Pancreas (tissue), 10 donors: Measurements from ENCODE around the gene SOBP. TPM values are rescaled to one million over a fixed set of nuclear protein-coding genes. Genes with fewer than 3 reads are reported as not detected.
A peak's percentile ranks its signal among the peaks of the same experiment; 100 is the strongest.

ENCODE experiments used
- ATAC-seq, 4 donors: fragments of 200-7000 bp; cut with Tn5 transposase; one replicate each; pipeline versions ENCODE4 v1.8.0 to v1.9.1; 2020; ENCODE audit warnings: mild to moderate bottlenecking in 4 of 4, moderate library complexity in 4 of 4
- DNase-seq, 6 donors: peaks; one replicate each; pipeline ENCODE4 v3.0.0-alpha.2; 2020
- FAIRE-seq: peaks from 2 replicates; lab custom pipeline; 2012; peaks lifted over from hg19 to GRCh38; lab: Jason Lieb, UNC
- H3K27ac ChIP-seq, 4 donors: fragments of 200-600 bp; sonication (generic); 1 replicate in 3 of 4; 2 replicates in 1 of 4; pipeline versions ENCODE4 v1.5.0 to v1.8.0; 2020
- H3K27me3 ChIP-seq, 4 donors: fragments of 200-600 bp; one replicate each; pipeline ENCODE4 v1.8.0; 2021
- H3K36me3 ChIP-seq, 3 donors: fragments of 200-600 bp; sonication (generic) in 1 of 3; one replicate each; pipeline versions ENCODE4 v1.5.0 to v1.8.0; 2020 to 2021
- H3K4me1 ChIP-seq, 3 donors: fragments of 200-600 bp; one replicate each; pipeline ENCODE4 v1.8.0; 2021
- H3K4me3 ChIP-seq, 4 donors: fragments of 200-600 bp; sonication (generic) in 2 of 4; one replicate each; pipeline versions ENCODE4 v1.5.0 to v1.8.0; 2020 to 2021
- H3K9me3 ChIP-seq, 4 donors: fragments of 200-600 bp; one replicate each; pipeline ENCODE4 v1.8.0; 2021
- CTCF ChIP-seq, 4 donors: fragments of 200-600 bp; sonication (generic) in 3 of 4; IDR thresholded peaks; one replicate each; pipeline versions ENCODE4 v1.5.0 to v1.8.0; 2021; ENCODE audit warnings: antibody characterized with exemption in 4 of 4
- WGBS, 2 donors: extraction: QIAGEN DNeasy Blood & Tissue Kit; methylation state at CpG; one replicate each; pipeline ENCODE4 v1.1.7; 2013; 5-methylcytosine and 5-hydroxymethylcytosine counted together
- intact Hi-C, 3 donors: fragments of 100-400 bp; cut with DNase I; formaldehyde crosslinking; loops; one replicate each; pipeline versions ENCODE4 v1.11.1 to v1.14.2; 2022
- polyA plus RNA-seq, 2 donors: library from polyadenylated mRNA; stranded (reverse); fragments of 200-250 nt; gene quantifications; one replicate each; pipeline ENCODE4 v1.2.3, GENCODE V29; 2013
- total RNA-seq, 6 donors: library from RNA; stranded (reverse); fragmentation: NEBNext Ultra II Directional in 4 of 6; extraction: Animal tissue kit (Norgen Biotek cat#: 25700) in 4 of 6; gene quantifications; one replicate each; pipeline versions ENCODE4 v1.2.1 to v1.2.4, GENCODE V29; 2021 to 2023
- donor health status: healthy with polysubstance abuse.
- donor health status: DM: no; HTN: no; CAD: no; lungs with moderate emphysema.
- donor health status: DM: no; HTN: no; CAD: no.
- donor health status: control.
- donor health status: control.
- donor health status: Bipolar disorder and iron deficiency.
- donor health status: DM: yes; HTN: yes; CAD: no.
- donor health status: DM: no; HTN: no; CAD: no.
- donor health status: DM: no; HTN: no; CAD: no.
- donor health status: DM: yes; HTN: yes; CAD: no.

SOBP gene
- total and polyA plus RNA-seq, 8 donors, result 1.1 to 3.5 (median 2.0) TPM

GRCh38 chr6:107630348-107630977 is 140.5 kb downstream of the SOBP start:
- FAIRE-seq, result peak; percentile 32
- no peak overlapping the region for H3K27ac ChIP-seq
- no peak for DNase-seq
- H3K4me3 ChIP-seq, result no peak overlapping the region
- no peak for ATAC-seq
- TF ChIP-seq CTCF (IDR thresholded peaks at IDR 0.05), result no peak
- H3K36me3 ChIP-seq, result no peaks in the 10 kb centered on the region
- H3K9me3 ChIP-seq, result no peaks in the 10 kb centered on the region
- no peaks in the 10 kb centered on the region for H3K4me1 ChIP-seq
- H3K27me3 ChIP-seq, result no peaks in the 10 kb centered on the region
- intact Hi-C loops, result no loop called here
- 81 to 84% methylated on average over 4 of the region's 4 CpGs for WGBS, 2 donors

GRCh38 chr6:107632381-107633136 is 142.6 kb downstream of the SOBP start:
- Histone ChIP-seq H3K4me3 (no peak overlapping the region), H3K4me1 (no peaks in the 10 kb centered on the region), H3K27me3 (no peaks in the 10 kb centered on the region), H3K27ac (no peak overlapping the region), H3K36me3 (no peaks in the 10 kb centered on the region), H3K9me3 (no peaks in the 10 kb centered on the region)
- 81 to 89% methylated on average over 2 of the region's 2 CpGs for WGBS, 2 donors
- no peak for ATAC-seq
- no peak for TF ChIP-seq CTCF (IDR thresholded peaks at IDR 0.05)
- intact Hi-C loops, result no loop called here
- no peak for FAIRE-seq
- no peak for DNase-seq

GRCh38 chr6:107633680-107634323 is 143.9 kb downstream of the SOBP start:
- no peaks in the 10 kb centered on the region for H3K4me1 ChIP-seq
- no peaks in the 10 kb centered on the region for H3K9me3 ChIP-seq
- no peaks in the 10 kb centered on the region for H3K36me3 ChIP-seq
- WGBS, 2 donors, result 81 to 86% methylated on average over 37 to 39 of the region's 39 CpGs
- TF ChIP-seq CTCF (IDR thresholded peaks at IDR 0.05), result no peak
- intact Hi-C loops, result no loop called here
- no peak overlapping the region for H3K27ac ChIP-seq
- H3K27me3 ChIP-seq, result no peaks in the 10 kb centered on the region
- no peak for FAIRE-seq
- no peak overlapping the region for H3K4me3 ChIP-seq
- peak in 1 of 6 donors; percentile 75 for DNase-seq
- ATAC-seq, result no peak

GRCh38 chr6:107634324-107635056 is 144.6 kb downstream of the SOBP start:
- Histone ChIP-seq H3K9me3 (no peaks in the 10 kb centered on the region), H3K4me1 (no peaks in the 10 kb centered on the region), H3K36me3 (no peaks in the 10 kb centered on the region), H3K4me3 (peak overlapping the region in 1 of 4 donors; percentile 12), H3K27me3 (no peaks in the 10 kb centered on the region), H3K27ac (no peak overlapping the region)
- peak in 3 of 6 donors; percentile 29 to 63 (median 60) for DNase-seq
- no peak for TF ChIP-seq CTCF (IDR thresholded peaks at IDR 0.05)
- WGBS, 2 donors, result 45 to 51% methylated on average over 89 to 101 of the region's 101 CpGs
- ATAC-seq, result peak in 2 of 4 donors; percentile 19 to 32
- FAIRE-seq, result no peak
- intact Hi-C loops, result no loop called here
